Measurements from ENCODE around the gene DDX59.

- no peak for TF ChIP-seq CTCF (IDR thresholded peaks at IDR 0.05; ENCODE audit: poor library complexity)
- no peak for TF ChIP-seq EZH2phosphoT487 (IDR thresholded peaks at IDR 0.05; ENCODE audit: low read depth, severe bottlenecking, unreplicated experiment)
Measured at GRCh38 chr1:200658037-200658818, 11.5 kb downstream of the DDX59 start.
